H1 (cell line): Measurements from ENCODE around the gene ICA1. TPM values are rescaled to one million over a fixed set of nuclear protein-coding genes. Genes with fewer than 3 reads are reported as not detected.
A peak's percentile ranks its signal among the peaks of the same experiment; 100 is the strongest.

Experiments used
- CTCF ChIA-PET: fragments of 300-600 bp; sonication (Branson Sonifier 250); formaldehyde crosslinking; loops from one replicate; lab custom pipeline; 2021; ENCODE audit not compliant: partially characterized antibody; lab: Charles Lee
- POLR2A ChIA-PET: fragments of 300-600 bp; sonication (Branson Sonifier 250); formaldehyde crosslinking; loops from one replicate; lab custom pipeline; 2021; ENCODE audit warnings: inconsistent platforms; ENCODE audit not compliant: partially characterized antibody; lab: Charles Lee
- DNase-seq, 2 experiments: peaks; one replicate each; pipeline versions ENCODE4 v3.0.0 to v3.0.0-alpha.2; 2010 to 2022; ENCODE audit warnings: low spot score in 2 of 2, low read depth in 1 of 2, mixed read lengths in 1 of 2
- FAIRE-seq: peaks from 2 replicates; lab custom pipeline; 2011; peaks lifted over from hg19 to GRCh38; lab: Jason Lieb, UNC
- H2AFZ ChIP-seq: 2 replicates; pipeline ENCODE4 v1.8.1; 2012; ENCODE audit warnings: low read length, inconsistent platforms
- H2AK5ac ChIP-seq: 2 replicates; pipeline ENCODE4 v1.6.1; 2013; ENCODE audit warnings: low read depth, low read length
- H2BK120ac ChIP-seq: replicated peaks from 2 replicates; pipeline ENCODE3; 2013; ENCODE audit warnings: low read depth, low read length, inconsistent platforms
- H2BK12ac ChIP-seq: 2 replicates; pipeline ENCODE4 v1.6.1; 2013; ENCODE audit warnings: low read depth, low read length
- H2BK15ac ChIP-seq: 2 replicates; pipeline ENCODE4 v1.6.1; 2013; ENCODE audit warnings: low read length
- H2BK20ac ChIP-seq: 2 replicates; pipeline ENCODE4 v1.6.1; 2013; ENCODE audit warnings: low read length
- H2BK5ac ChIP-seq: 2 replicates; pipeline ENCODE4 v1.6.1; 2013; ENCODE audit warnings: low read depth, low read length
- H3K14ac ChIP-seq: 2 replicates; pipeline ENCODE4 v1.6.1; 2013; ENCODE audit warnings: inconsistent platforms; ENCODE audit not compliant: insufficient read length
- H3K18ac ChIP-seq: 2 replicates; pipeline ENCODE4 v1.6.1; 2013; ENCODE audit warnings: low read length; ENCODE audit errors: extremely low read depth
- H3K23ac ChIP-seq: 2 replicates; pipeline ENCODE4 v1.6.1; 2013; ENCODE audit warnings: inconsistent platforms; ENCODE audit not compliant: insufficient read length
- H3K23me2 ChIP-seq: 2 replicates; pipeline ENCODE4 v1.6.1; 2013; ENCODE audit warnings: low read depth, low read length
- H3K27ac ChIP-seq: 2 replicates; pipeline ENCODE4 v1.6.1; 2011; ENCODE audit warnings: low read depth, low read length, inconsistent platforms
- H3K27me3 ChIP-seq, 4 experiments: replicated peaks in 1 of 4; 1 replicate in 1 of 4; 2 replicates in 3 of 4; pipeline versions ENCODE4 v1.6.1 to v1.8.1; 2011 to 2013; ENCODE audit warnings: low read length in 3 of 4, mild to moderate bottlenecking in 3 of 4, inconsistent platforms in 2 of 4, mixed read lengths in 2 of 4, moderate library complexity in 1 of 4; ENCODE audit not compliant: control insufficient read depth in 3 of 4, insufficient read depth in 3 of 4; ENCODE audit errors: extremely low read depth in 1 of 4
- H3K36me3 ChIP-seq, 4 experiments: 2 replicates each; pipeline versions ENCODE4 v1.6.1 to v1.8.1; 2011 to 2013; ENCODE audit warnings: mild to moderate bottlenecking in 4 of 4, low read length in 3 of 4, moderate library complexity in 2 of 4, control low read depth in 1 of 4, inconsistent platforms in 1 of 4; ENCODE audit not compliant: insufficient read depth in 4 of 4, control insufficient read depth in 2 of 4
- H3K4ac ChIP-seq: replicated peaks from 2 replicates; pipeline ENCODE3; 2013; ENCODE audit warnings: low read length, low read depth, mixed read lengths, inconsistent platforms; ENCODE audit not compliant: insufficient read length
- H3K4me1 ChIP-seq, 4 experiments: replicated peaks in 1 of 4; 1 replicate in 1 of 4; 2 replicates in 3 of 4; pipeline versions ENCODE4 v1.6.1 to v1.8.1; 2011 to 2013; ENCODE audit warnings: low read length in 3 of 4, inconsistent platforms in 2 of 4, mixed read lengths in 1 of 4; ENCODE audit not compliant: insufficient read depth in 4 of 4, control insufficient read depth in 3 of 4
- H3K4me2 ChIP-seq, 2 experiments: 2 replicates each; pipeline versions ENCODE4 v1.6.1 to v1.8.1; 2011 to 2013; ENCODE audit warnings: low read depth in 2 of 2, low read length in 2 of 2, control low read depth in 1 of 2, inconsistent platforms in 1 of 2, mild to moderate bottlenecking in 1 of 2; ENCODE audit not compliant: insufficient read depth in 1 of 2
- H3K4me3 ChIP-seq, 4 experiments: fragments of 200-600, 300-600 bp in 1 of 4; sonication (generic), shearing (Covaris generic), sonication (Bioruptor Twin) in 1 of 4; 2 replicates each; pipeline versions ENCODE4 v1.5.1 to v1.8.1; 2011 to 2016; ENCODE audit warnings: low read length in 4 of 4, low read depth in 3 of 4, control low read depth in 2 of 4, inconsistent platforms in 2 of 4, mild to moderate bottlenecking in 2 of 4, mixed read lengths in 1 of 4, moderate library complexity in 1 of 4; ENCODE audit not compliant: insufficient read depth in 2 of 4; ENCODE audit errors: extremely low read depth in 1 of 4
- H3K56ac ChIP-seq: replicated peaks from 2 replicates; pipeline ENCODE3; 2013; ENCODE audit warnings: low read depth, mild to moderate bottlenecking, mixed read lengths, low read length, inconsistent platforms; ENCODE audit not compliant: insufficient read length
- H3K79me1 ChIP-seq: 2 replicates; pipeline ENCODE4 v1.6.1; 2013; ENCODE audit warnings: low read depth, low read length, control low read depth
- H3K79me2 ChIP-seq, 2 experiments: 2 replicates each; pipeline versions ENCODE4 v1.6.1 to v1.8.1; 2012 to 2013; ENCODE audit warnings: low read length in 2 of 2, mild to moderate bottlenecking in 2 of 2, inconsistent platforms in 1 of 2; ENCODE audit not compliant: insufficient read depth in 2 of 2, control insufficient read depth in 1 of 2
- H3K9ac ChIP-seq, 4 experiments: replicated peaks in 1 of 4; 1 replicate in 1 of 4; 2 replicates in 3 of 4; pipeline versions ENCODE4 v1.6.1 to v1.8.1; 2011 to 2013; ENCODE audit warnings: low read depth in 3 of 4, low read length in 3 of 4, control low read depth in 2 of 4, mild to moderate bottlenecking in 2 of 4, moderate library complexity in 2 of 4, inconsistent platforms in 1 of 4; ENCODE audit errors: extremely low read depth in 1 of 4
- H3K9me3 ChIP-seq, 2 experiments: 2 replicates each; pipeline versions ENCODE4 v1.6.1 to v1.8.1; 2012 to 2013; ENCODE audit warnings: mild to moderate bottlenecking in 2 of 2, moderate library complexity in 2 of 2, control low read depth in 1 of 2, inconsistent platforms in 1 of 2, low read depth in 1 of 2, low read length in 1 of 2, mixed read lengths in 1 of 2; ENCODE audit not compliant: insufficient read depth in 2 of 2
- H4K20me1 ChIP-seq, 2 experiments: replicated peaks in 1 of 2; 2 replicates each; pipeline versions ENCODE3 to v1.8.1; 2011 to 2013; ENCODE audit warnings: inconsistent platforms in 2 of 2, low read length in 2 of 2, mild to moderate bottlenecking in 1 of 2; ENCODE audit not compliant: insufficient read depth in 2 of 2, control insufficient read depth in 1 of 2
- H4K5ac ChIP-seq: 2 replicates; pipeline ENCODE4 v1.6.1; 2013; ENCODE audit warnings: low read length, low read depth, mixed read lengths, inconsistent platforms; ENCODE audit not compliant: insufficient read length
- H4K8ac ChIP-seq: 2 replicates; pipeline ENCODE4 v1.8.0; 2013; ENCODE audit warnings: mild to moderate bottlenecking, moderate library complexity, low read length, inconsistent platforms; ENCODE audit not compliant: insufficient read depth; ENCODE audit errors: extremely low read depth
- H4K91ac ChIP-seq: replicated peaks from 2 replicates; pipeline ENCODE3; 2013; ENCODE audit warnings: low read length, mixed read lengths, inconsistent platforms; ENCODE audit not compliant: insufficient read length
- SIN3A ChIP-seq, 2 experiments: IDR thresholded peaks in 1 of 2; conservative IDR thresholded peaks in 1 of 2; 2 replicates each; pipeline ENCODE4 v1.6.1; 2011 to 2012; ENCODE audit warnings: low read length in 2 of 2, improper control_type of control experiment in 1 of 2, low read depth in 1 of 2, mild to moderate bottlenecking in 1 of 2
- YY1 ChIP-seq: IDR thresholded peaks from 2 replicates; pipeline ENCODE4 v1.6.1; 2011; ENCODE audit warnings: low read depth, mild to moderate bottlenecking, low read length
- WGBS, 2 experiments: shearing (Covaris generic) in 1 of 2; methylation state at CpG; one replicate each; pipeline versions ENCODE4 v1.1.6 to v1.1.7; 2013 to 2015; ENCODE audit warnings: low lambda C conversion rate in 2 of 2, mixed read lengths in 2 of 2, inconsistent platforms in 1 of 2, low coverage in 1 of 2, missing lambda C conversion rate in 1 of 2; ENCODE audit not compliant: insufficient replicate concordance in 2 of 2, insufficient coverage in 1 of 2, insufficient read length in 1 of 2; ENCODE audit errors: extremely low coverage in 1 of 2, missing lambda C conversion rate in 1 of 2; 5-methylcytosine and 5-hydroxymethylcytosine counted together
- polyA plus RNA-seq, 7 experiments: library from polyadenylated mRNA; depleted of rRNA in 3 of 7; stranded (reverse) in 5 of 7; unstranded in 2 of 7; fragments of >200 nt in 5 of 7; fragments of 200-250 nt in 2 of 7; gene quantifications; 1 replicate in 5 of 7; 2 replicates in 1 of 7; 4 replicates in 1 of 7; pipeline versions ENCODE4 v1.2.1 to v1.2.3, GENCODE V29; 2011 to 2013; ENCODE audit warnings: missing spikeins in 2 of 7, mixed read lengths in 2 of 7
- total RNA-seq: library from RNA; stranded (reverse); fragmentation: NEBNext Ultra II Directional; extraction: Animal tissue kit (Norgen Biotek cat#: 25700); gene quantifications from 2 replicates; pipeline ENCODE4 v1.2.1, GENCODE V29; 2021

ICA1 gene
- total and polyA plus RNA-seq, 2 of the 8 experiments (the other 6 are each of a cell fraction or from before 2014, with no cell fraction given), result 14.9 to 37.1 TPM

- WGBS, 2 experiments, result 93% methylated on average over 2 of the region's 2 CpGs; no CpG with 5 or more reads in 1 of the 2 experiments
- CTCF ChIA-PET, result no interaction called here
Observed at GRCh38 chr7:8282871-8283270, 20.9 kb upstream of the ICA1 start.

More at GRCh38 chr7:8282871-8283270, 20.9 kb upstream of the ICA1 start:
- Histone ChIP-seq H2BK5ac (no peak overlapping the region), H3K79me1 (no peaks in the 10 kb centered on the region), H2BK12ac (no peak overlapping the region), H3K9ac (no peak overlapping the region), H4K8ac (no peak overlapping the region), H3K14ac (no peak overlapping the region), H3K4me1 (no peaks in the 10 kb centered on the region; a peak in 1 of 7 replicates), H3K27me3 (no peaks in the 10 kb centered on the region), H3K56ac (no peak overlapping the region), H3K4me2 (no peak overlapping the region), H3K23me2 (no peaks in the 10 kb centered on the region; the same call in 1 of the 2 replicates), H3K23ac (no peak overlapping the region), H4K20me1 (no peaks in the 10 kb centered on the region), H3K27ac (no peak overlapping the region), H2BK15ac (no peak overlapping the region), H2AFZ (0 out of 2 replicates have a peak overlapping the region, but pooled peaks have one; percentile 17), H3K4me3 (no peak overlapping the region), H4K91ac (no peak overlapping the region), H3K36me3 (no peaks in the 10 kb centered on the region), H2BK120ac (no peak overlapping the region), H3K18ac (no peak overlapping the region), H3K4ac (no peak overlapping the region), H3K9me3 (no peaks in the 10 kb centered on the region), H4K5ac (no peak overlapping the region), H2BK20ac (no peak overlapping the region), H2AK5ac (no peak overlapping the region), H3K79me2 (no peaks in the 10 kb centered on the region)
- no peak for DNase-seq
- TF ChIP-seq YY1 (no peak), SIN3A (conservative IDR thresholded peaks at IDR 0.05 in 1 of 2, IDR thresholded peaks at IDR 0.05 in 1 of 2; ENCODE audit: low read depth in 1 of 2, low read length in 2 of 2) (no peak)
- no peak for FAIRE-seq
- POLR2A ChIA-PET, result no interaction called here
